IMR-90 (cell line): Measurements from ENCODE around the gene ITGA4. TPM values are rescaled to one million over a fixed set of nuclear protein-coding genes. Genes with fewer than 3 reads are reported as not detected.

ENCODE experiments used
- ATAC-seq: fragments of 200-7000 bp; cut with Tn5 transposase; 2 replicates; pipeline ENCODE4 v1.9.1; 2020; ENCODE audit warnings: low read depth, mild to moderate bottlenecking, moderate library complexity
- BruUV-seq: library from RNA; stranded (reverse); fragments of 400-500 nt; replicated peaks from 2 replicates; lab custom pipeline; 2021; lab: Mats Ljungman, UMichigan
- CTCF ChIA-PET: fragments of 300-600 bp; formaldehyde crosslinking; extraction: SDS; loops from one replicate; lab custom pipeline; 2021; ENCODE audit warnings: antibody characterized with exemption; lab: Yijun Ruan, JAX
- POLR2A ChIA-PET: fragments of 300-600 bp; sonication (Branson Sonifier 250); formaldehyde crosslinking; loops from one replicate; lab custom pipeline; 2022; ENCODE audit warnings: antibody characterized with exemption; ENCODE audit not compliant: unreplicated experiment; lab: Charles Lee
- DNase-seq: peaks from one replicate; pipeline ENCODE4 v3.0.0; 2013
- H2AFZ ChIP-seq: replicated peaks from 2 replicates; pipeline ENCODE3; 2013; ENCODE audit warnings: low read length, mild to moderate bottlenecking; ENCODE audit not compliant: poor library complexity
- H2AK5ac ChIP-seq: 2 replicates; pipeline ENCODE4 v1.6.1; 2013; ENCODE audit warnings: low read depth, low read length, inconsistent platforms
- H2AK9ac ChIP-seq: replicated peaks from 2 replicates; pipeline ENCODE3; 2013; ENCODE audit warnings: mild to moderate bottlenecking, low read depth, low read length, moderate library complexity; ENCODE audit not compliant: poor library complexity
- H2BK120ac ChIP-seq: 2 replicates; pipeline ENCODE4 v1.6.1; 2013; ENCODE audit warnings: low read depth, low read length, inconsistent platforms
- H2BK15ac ChIP-seq: 3 replicates; pipeline ENCODE4 v1.6.1; 2013; ENCODE audit warnings: low read depth, low read length, inconsistent platforms
- H2BK20ac ChIP-seq: 2 replicates; pipeline ENCODE4 v1.6.1; 2013; ENCODE audit warnings: low read depth, mild to moderate bottlenecking, inconsistent platforms, low read length, moderate library complexity
- H2BK5ac ChIP-seq: 2 replicates; pipeline ENCODE4 v1.6.1; 2013; ENCODE audit warnings: mild to moderate bottlenecking, low read depth, low read length, inconsistent platforms; ENCODE audit not compliant: poor library complexity, severe bottlenecking
- H3K14ac ChIP-seq: replicated peaks from 2 replicates; pipeline ENCODE4 v1.6.1; 2013; ENCODE audit warnings: low read depth, low read length, inconsistent platforms
- H3K18ac ChIP-seq: 2 replicates; pipeline ENCODE4 v1.6.1; 2013; ENCODE audit warnings: low read depth, low read length, control low read depth
- H3K23ac ChIP-seq: 2 replicates; pipeline ENCODE4 v1.6.1; 2013; ENCODE audit warnings: low read depth, low read length, inconsistent platforms
- H3K27ac ChIP-seq: 2 replicates; pipeline ENCODE4 v1.5.1; 2013; ENCODE audit warnings: mild to moderate bottlenecking, control low read depth, low read length; ENCODE audit not compliant: insufficient read depth
- H3K27me3 ChIP-seq: 2 replicates; pipeline ENCODE4 v1.6.1; 2013; ENCODE audit warnings: low read length; ENCODE audit not compliant: control insufficient read depth, insufficient read depth
- H3K36me3 ChIP-seq: 2 replicates; pipeline ENCODE4 v1.6.1; 2013; ENCODE audit warnings: low read length, mixed read lengths; ENCODE audit not compliant: control insufficient read depth, insufficient read depth
- H3K4ac ChIP-seq: 2 replicates; pipeline ENCODE4 v1.6.1; 2013; ENCODE audit warnings: low read depth, low read length, inconsistent platforms
- H3K4me1 ChIP-seq: 2 replicates; pipeline ENCODE4 v1.6.1; 2013; ENCODE audit warnings: low read length, mixed read lengths; ENCODE audit not compliant: control insufficient read depth, insufficient read depth
- H3K4me2 ChIP-seq: 2 replicates; pipeline ENCODE4 v1.6.1; 2013; ENCODE audit warnings: low read depth, mild to moderate bottlenecking, control low read depth, low read length, moderate library complexity
- H3K4me3 ChIP-seq: 2 replicates; pipeline ENCODE4 v1.5.1; 2013; ENCODE audit warnings: low read depth, mild to moderate bottlenecking, control low read depth, low read length, moderate library complexity; ENCODE audit not compliant: insufficient read depth
- H3K56ac ChIP-seq: 2 replicates; pipeline ENCODE4 v1.6.1; 2013; ENCODE audit warnings: low read length, inconsistent platforms; ENCODE audit not compliant: insufficient read depth; ENCODE audit errors: extremely low read depth
- H3K79me1 ChIP-seq, 2 experiments: 2 replicates each; pipeline ENCODE4 v1.6.1; 2013; ENCODE audit warnings: low read length in 2 of 2, inconsistent platforms in 1 of 2, low read depth in 1 of 2
- H3K9ac ChIP-seq: 2 replicates; pipeline ENCODE4 v1.6.1; 2013; ENCODE audit warnings: low read depth, low read length, control low read depth
- H3K9me1 ChIP-seq: 2 replicates; pipeline ENCODE4 v1.6.1; 2013; ENCODE audit warnings: low read length, inconsistent platforms; ENCODE audit not compliant: insufficient read depth
- H3K9me3 ChIP-seq: 2 replicates; pipeline ENCODE4 v1.6.1; 2013; ENCODE audit warnings: low read length; ENCODE audit not compliant: control insufficient read depth, insufficient read depth
- H4K20me1 ChIP-seq: 2 replicates; pipeline ENCODE4 v1.6.1; 2013; ENCODE audit warnings: low read length, inconsistent platforms; ENCODE audit not compliant: insufficient read depth
- H4K5ac ChIP-seq: 2 replicates; pipeline ENCODE4 v1.6.1; 2013; ENCODE audit warnings: mild to moderate bottlenecking, low read depth, low read length, control low read depth
- H4K8ac ChIP-seq, 2 experiments: 2 replicates each; pipeline ENCODE4 v1.6.1; 2013; ENCODE audit warnings: low read depth in 2 of 2, low read length in 2 of 2, control low read depth in 1 of 2, inconsistent platforms in 1 of 2
- H4K91ac ChIP-seq: 2 replicates; pipeline ENCODE4 v1.6.1; 2013; ENCODE audit warnings: low read depth, low read length, inconsistent platforms; ENCODE audit not compliant: insufficient read depth
- BHLHE40 ChIP-seq: fragments of 150-350 bp; IDR thresholded peaks from 2 replicates; pipeline ENCODE4 v1.6.1; 2016; ENCODE audit warnings: mild to moderate bottlenecking, low read depth, low read length
- RCOR1 ChIP-seq: IDR thresholded peaks from 2 replicates; pipeline ENCODE4 v1.6.1; 2012; ENCODE audit warnings: mild to moderate bottlenecking, low read length, improper control_type of control experiment; ENCODE audit not compliant: insufficient replicate concordance
- WGBS, 2 experiments: methylation state at CpG; one replicate each; pipeline versions ENCODE4 v1.1.5 to v1.1.7; 2013; ENCODE audit warnings: missing lambda C conversion rate in 2 of 2; ENCODE audit not compliant: insufficient read length in 1 of 2; ENCODE audit errors: extremely low coverage in 2 of 2; 5-methylcytosine and 5-hydroxymethylcytosine counted together
- dilution Hi-C: fragments of 300-500 bp; cut with HindIII; formaldehyde crosslinking; loops from one replicate; pipeline ENCODE4 v1.14.3; 2018; ENCODE audit warnings: low sequenced_read_pairs; ENCODE audit not compliant: unreplicated experiment
- in situ Hi-C: fragments of 300-500 bp; cut with MboI; formaldehyde crosslinking; loops from 3 replicates; pipeline ENCODE4 v1.14.3; 2019; ENCODE audit warnings: low sequenced_read_pairs, inconsistent platforms, mixed read lengths
- intact Hi-C: fragments of 100-400 bp; cut with micrococcal nuclease; formaldehyde crosslinking; loops from 2 replicates; pipeline ENCODE4 v1.10.0; 2022
- polyA plus RNA-seq, 3 experiments: library from polyadenylated mRNA; depleted of rRNA; stranded (reverse); fragments of >200 nt; gene quantifications; 2 replicates each; pipeline ENCODE4 v1.2.3, GENCODE V29; 2012; ENCODE audit warnings: low replicate concordance in 1 of 3
- total RNA-seq: library from RNA; depleted of rRNA; stranded (reverse); fragments of >200 nt; gene quantifications from 2 replicates; pipeline ENCODE4 v1.2.3, GENCODE V29; 2012
- TF ChIP-seq, protein P1 (sequence below): conservative IDR thresholded peaks from 2 replicates; pipeline ENCODE4 v1.5.1; 2012; ENCODE audit warnings: mild to moderate bottlenecking, low read depth, low read length, improper control_type of control experiment
- TF ChIP-seq, protein P2 (sequence below): fragments of 150-350 bp; IDR thresholded peaks from 2 replicates; pipeline ENCODE4 v1.6.1; 2017; ENCODE audit warnings: mild to moderate bottlenecking, antibody characterized with exemption, low read length, low read depth
- TF ChIP-seq, protein P3 (sequence below): fragments of 150-350 bp; IDR thresholded peaks from 2 replicates; pipeline ENCODE4 v1.6.1; 2016; ENCODE audit warnings: low read depth, mild to moderate bottlenecking, low read length, moderate library complexity, borderline replicate concordance

The ITGA4 gene
- total and polyA plus RNA-seq, 2 of the 4 experiments (the other 2 are of a cell fraction): 6.9 to 13.6 TPM

DNA sequence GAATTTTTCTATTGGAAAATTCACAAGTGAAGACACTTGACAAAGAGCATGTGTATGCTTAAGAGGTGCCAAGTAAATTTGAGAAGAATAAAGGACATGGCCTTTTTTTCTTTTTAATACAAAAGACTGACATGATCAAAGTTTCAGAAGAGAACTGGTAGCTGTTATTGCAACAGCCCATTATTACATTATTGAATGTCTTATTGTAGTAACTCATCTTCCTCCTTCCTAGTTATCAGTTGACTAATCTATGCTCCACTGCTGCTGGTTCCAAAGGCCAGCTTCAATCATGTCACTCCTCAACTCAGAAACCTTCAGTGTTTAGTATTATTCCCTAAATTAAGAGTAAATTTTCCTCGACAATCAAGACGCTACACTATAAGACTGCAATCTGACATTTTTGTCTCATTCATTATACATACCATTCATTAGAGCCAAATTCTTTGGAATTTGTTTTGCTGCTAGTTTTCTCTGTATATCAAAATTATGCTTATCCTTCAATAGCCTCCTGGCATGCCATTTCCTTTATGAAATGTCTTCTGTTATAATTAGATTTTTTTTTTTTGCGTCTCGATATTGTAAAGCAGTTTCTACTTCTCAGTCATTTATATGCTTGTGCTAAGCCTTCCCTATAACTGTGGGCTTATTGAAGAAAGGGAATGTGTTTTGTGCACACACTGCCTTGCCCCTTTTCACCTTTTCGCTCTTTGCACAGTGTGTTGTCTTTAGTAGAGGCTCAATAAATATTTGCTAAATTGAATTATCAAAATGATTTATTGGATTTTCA is 27.9 kb downstream of the ITGA4 start:
- Histone ChIP-seq H2BK20ac (no peak overlapping the region), H3K4me3 (no peak overlapping the region), H3K14ac (no peak overlapping the region), H3K27me3 (no peaks in the 10 kb centered on the region), H2BK5ac (no peak overlapping the region), H3K9ac (no peak overlapping the region), H3K9me3 (no peaks in the 10 kb centered on the region), H4K5ac (no peak overlapping the region), H2BK120ac (no peak overlapping the region), H3K4ac (no peak overlapping the region), H4K20me1 (no peaks in the 10 kb centered on the region), H3K4me1 (no peaks in the 10 kb centered on the region), H3K4me2 (no peak overlapping the region), H4K8ac (no peak overlapping the region), H3K56ac (no peak overlapping the region), H3K23ac (no peak overlapping the region), H2BK15ac (no peak overlapping the region), H3K9me1 (no peaks in the 10 kb centered on the region; the same call in 1 of the 2 replicates), H2AK9ac (no peak overlapping the region), H4K91ac (no peak overlapping the region), H3K18ac (no peak overlapping the region), H3K36me3 (no peaks in the 10 kb centered on the region), H2AFZ (no peak overlapping the region), H3K27ac (no peak overlapping the region), H3K79me1 (no peaks in the 10 kb centered on the region), H2AK5ac (no peak overlapping the region)
- ChIA-PET CTCF (interaction anchor here (1.2 kb wide), 1 partner anchor 18 kb away, joined by 3 read pairs; no protein-coding TSS in a partner anchor), POLR2A (no interaction called here)
- dilution Hi-C loops: no loop called here
- no CpG with 5 or more reads among the region's 5 CpGs for WGBS, 2 experiments
- ATAC-seq (no peak), DNase-seq (no peak)
- TF ChIP-seq BHLHE40: no peak
- no peak for TF ChIP-seq RCOR1
- TF ChIP-seq, protein P1, sequence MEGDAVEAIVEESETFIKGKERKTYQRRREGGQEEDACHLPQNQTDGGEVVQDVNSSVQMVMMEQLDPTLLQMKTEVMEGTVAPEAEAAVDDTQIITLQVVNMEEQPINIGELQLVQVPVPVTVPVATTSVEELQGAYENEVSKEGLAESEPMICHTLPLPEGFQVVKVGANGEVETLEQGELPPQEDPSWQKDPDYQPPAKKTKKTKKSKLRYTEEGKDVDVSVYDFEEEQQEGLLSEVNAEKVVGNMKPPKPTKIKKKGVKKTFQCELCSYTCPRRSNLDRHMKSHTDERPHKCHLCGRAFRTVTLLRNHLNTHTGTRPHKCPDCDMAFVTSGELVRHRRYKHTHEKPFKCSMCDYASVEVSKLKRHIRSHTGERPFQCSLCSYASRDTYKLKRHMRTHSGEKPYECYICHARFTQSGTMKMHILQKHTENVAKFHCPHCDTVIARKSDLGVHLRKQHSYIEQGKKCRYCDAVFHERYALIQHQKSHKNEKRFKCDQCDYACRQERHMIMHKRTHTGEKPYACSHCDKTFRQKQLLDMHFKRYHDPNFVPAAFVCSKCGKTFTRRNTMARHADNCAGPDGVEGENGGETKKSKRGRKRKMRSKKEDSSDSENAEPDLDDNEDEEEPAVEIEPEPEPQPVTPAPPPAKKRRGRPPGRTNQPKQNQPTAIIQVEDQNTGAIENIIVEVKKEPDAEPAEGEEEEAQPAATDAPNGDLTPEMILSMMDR: no peak
- TF ChIP-seq, protein P2, sequence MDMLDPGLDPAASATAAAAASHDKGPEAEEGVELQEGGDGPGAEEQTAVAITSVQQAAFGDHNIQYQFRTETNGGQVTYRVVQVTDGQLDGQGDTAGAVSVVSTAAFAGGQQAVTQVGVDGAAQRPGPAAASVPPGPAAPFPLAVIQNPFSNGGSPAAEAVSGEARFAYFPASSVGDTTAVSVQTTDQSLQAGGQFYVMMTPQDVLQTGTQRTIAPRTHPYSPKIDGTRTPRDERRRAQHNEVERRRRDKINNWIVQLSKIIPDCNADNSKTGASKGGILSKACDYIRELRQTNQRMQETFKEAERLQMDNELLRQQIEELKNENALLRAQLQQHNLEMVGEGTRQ: no peak
- TF ChIP-seq, protein P3, sequence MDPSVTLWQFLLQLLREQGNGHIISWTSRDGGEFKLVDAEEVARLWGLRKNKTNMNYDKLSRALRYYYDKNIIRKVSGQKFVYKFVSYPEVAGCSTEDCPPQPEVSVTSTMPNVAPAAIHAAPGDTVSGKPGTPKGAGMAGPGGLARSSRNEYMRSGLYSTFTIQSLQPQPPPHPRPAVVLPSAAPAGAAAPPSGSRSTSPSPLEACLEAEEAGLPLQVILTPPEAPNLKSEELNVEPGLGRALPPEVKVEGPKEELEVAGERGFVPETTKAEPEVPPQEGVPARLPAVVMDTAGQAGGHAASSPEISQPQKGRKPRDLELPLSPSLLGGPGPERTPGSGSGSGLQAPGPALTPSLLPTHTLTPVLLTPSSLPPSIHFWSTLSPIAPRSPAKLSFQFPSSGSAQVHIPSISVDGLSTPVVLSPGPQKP: no peak
- in situ Hi-C loops: no loop called here
- BruUV-seq: no TSS peak
- intact Hi-C loops: no loop called here
